RPMI7951 (cell line): Measurements from ENCODE around the gene ZMAT2. TPM values are rescaled to one million over a fixed set of nuclear protein-coding genes. Genes with fewer than 3 reads are reported as not detected.
A peak's percentile ranks its signal among the peaks of the same experiment; 100 is the strongest.
"Not testable (repeated sequence)": the region's sequence is repeated elsewhere in the genome, so short reads cannot be mapped to it uniquely, and the experiment has no call there.

ENCODE experiments used
- DNase-seq: peaks from one replicate; pipeline ENCODE4 v3.0.0-alpha.2; 2012; ENCODE audit warnings: low read depth
- total RNA-seq: library from RNA; depleted of rRNA; stranded (reverse); fragments of >200 nt; shearing (Covaris generic); gene quantifications from 2 replicates; pipeline ENCODE4 v1.2.3, GENCODE V29; 2014; rRNA removed

ZMAT2 gene
- 44.6 and 45.5 TPM in 2 replicates for total RNA-seq

GRCh38 chr5:140700177-140701144 is at the start of gene ZMAT2:
TSS of gene ZMAT2 (plus strand) at chr5:140700447. CDS start at chr5:140700461, 14 bp downstream.
- DNase-seq, result peak; percentile 97

DNA sequence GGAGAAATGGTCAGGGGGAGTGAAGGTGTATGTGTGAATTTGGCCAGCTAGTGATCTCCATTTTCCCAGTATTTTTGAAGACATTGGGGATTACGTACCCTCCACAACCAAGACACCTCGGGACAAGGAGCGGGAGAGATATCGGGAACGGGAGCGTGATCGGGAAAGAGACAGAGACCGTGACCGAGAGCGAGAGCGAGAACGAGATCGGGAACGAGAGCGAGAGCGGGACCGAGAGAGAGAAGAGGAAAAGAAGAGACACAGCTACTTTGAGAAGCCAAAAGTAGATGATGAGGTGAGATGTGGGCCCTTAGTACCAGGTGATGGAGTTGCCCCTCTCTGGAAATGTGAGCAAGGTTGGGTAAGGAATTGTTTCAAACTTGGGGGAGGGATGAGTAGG is 41.4 kb upstream of the ZMAT2 start:
- no peak for DNase-seq

DNA sequence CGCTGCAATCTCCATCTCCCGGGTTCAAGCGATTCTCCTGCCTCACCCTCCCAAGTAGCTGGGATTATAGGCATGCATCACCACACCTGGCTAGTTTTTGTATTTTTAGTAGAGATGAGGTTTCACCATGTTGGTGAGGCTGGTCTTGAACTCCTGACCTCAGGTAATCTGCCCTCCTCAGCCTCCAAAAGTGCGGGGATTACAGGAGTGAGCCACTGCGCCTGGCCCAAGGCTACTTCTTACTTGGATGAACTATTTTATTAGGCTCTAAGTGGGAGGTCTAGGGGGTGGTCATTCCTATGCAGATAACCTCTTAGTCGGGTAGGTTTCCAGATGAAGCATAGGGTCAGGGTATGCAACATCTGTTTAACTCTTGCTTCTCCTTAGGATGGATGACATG is 39.9 kb upstream of the ZMAT2 start:
- DNase-seq, result not testable (repeated sequence)

- DNase-seq, result no peak
These were observed 36.3 kb upstream of the ZMAT2 start for GRCh38 chr5:140664030-140664358.

- peak; percentile 95 for DNase-seq
These were observed 35.7 kb upstream of the ZMAT2 start, which contains the start of gene WDR55 for GRCh38 chr5:140664359-140665119. TSS of gene WDR55 (plus strand) at chr5:140664904. CDS start at chr5:140664913, 9 bp downstream.

DNA sequence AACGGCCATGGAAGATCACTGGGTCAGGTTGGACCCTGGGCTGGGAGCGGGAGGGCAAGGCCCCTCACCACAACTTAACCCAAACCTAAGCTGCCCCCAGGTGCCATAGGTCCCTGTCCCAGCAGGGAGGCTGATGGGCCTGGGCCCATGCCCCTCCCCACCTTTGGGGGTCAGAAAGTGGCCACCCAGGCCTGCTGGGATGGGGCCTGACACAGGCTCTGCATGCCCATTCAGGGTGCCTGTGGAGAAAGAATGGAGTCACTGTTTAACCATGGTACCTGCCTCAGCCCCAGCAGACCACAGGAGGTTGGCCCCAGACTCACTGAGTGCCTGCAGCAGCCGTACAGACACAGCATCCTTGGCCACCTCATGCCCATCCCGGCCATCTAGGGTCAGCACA is 29.2 kb upstream of the ZMAT2 start:
- DNase-seq, result not testable (repeated sequence)

GRCh38 chr5:140671472-140672125 is 28.6 kb upstream of the ZMAT2 start:
- no peak for DNase-seq

GRCh38 chr5:140672455-140673186 is 27.6 kb upstream of the ZMAT2 start:
- DNase-seq, result no peak

DNA sequence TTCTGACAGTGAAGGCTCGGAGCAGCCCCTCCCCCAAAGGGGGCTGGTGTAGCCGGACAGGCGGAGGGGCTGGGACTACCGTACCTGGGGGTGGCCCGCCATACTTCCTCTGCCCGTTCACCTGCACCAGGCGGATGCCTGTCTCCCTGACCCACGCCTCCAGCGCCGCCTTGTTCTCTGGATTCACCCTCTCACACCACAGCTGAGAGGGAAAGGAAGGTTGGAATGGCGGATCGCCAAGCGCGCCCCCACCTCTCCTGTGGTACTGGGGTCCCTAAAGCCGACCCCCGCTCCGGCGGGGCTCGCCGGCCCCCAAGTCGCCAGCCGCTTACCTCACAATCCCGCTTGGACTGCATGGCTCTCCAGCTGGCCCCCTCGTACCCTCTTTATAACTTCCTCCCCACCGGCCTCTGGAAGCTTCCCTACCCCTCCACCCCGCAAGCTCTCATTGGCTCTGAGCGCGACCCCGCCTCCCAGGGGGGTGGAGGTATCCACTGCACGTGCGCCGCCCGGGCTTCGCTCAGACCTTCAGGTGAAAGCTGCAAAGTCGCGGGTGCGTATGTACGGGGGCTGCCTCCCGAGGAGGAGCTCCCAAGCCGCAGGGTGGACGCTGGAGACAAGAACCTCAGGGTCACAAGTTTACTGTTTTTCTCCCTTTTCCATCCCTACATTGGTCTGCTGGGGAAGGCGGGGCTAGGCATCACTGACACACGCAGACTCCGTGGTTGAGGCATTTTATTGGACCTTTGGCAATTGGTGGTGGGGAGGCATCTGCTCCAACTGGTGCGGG is 26.9 kb upstream of the ZMAT2 start, which contains the start of gene DND1:
Gene DND1, minus strand, starts transcription at position 390 of the 790 bp plus-strand sequence. Its CDS starts 34 bp downstream, at position 356.
- no peak for DNase-seq

GRCh38 chr5:140674211-140674610 is 26.0 kb upstream of the ZMAT2 start:
- DNase-seq, result no peak

DNA sequence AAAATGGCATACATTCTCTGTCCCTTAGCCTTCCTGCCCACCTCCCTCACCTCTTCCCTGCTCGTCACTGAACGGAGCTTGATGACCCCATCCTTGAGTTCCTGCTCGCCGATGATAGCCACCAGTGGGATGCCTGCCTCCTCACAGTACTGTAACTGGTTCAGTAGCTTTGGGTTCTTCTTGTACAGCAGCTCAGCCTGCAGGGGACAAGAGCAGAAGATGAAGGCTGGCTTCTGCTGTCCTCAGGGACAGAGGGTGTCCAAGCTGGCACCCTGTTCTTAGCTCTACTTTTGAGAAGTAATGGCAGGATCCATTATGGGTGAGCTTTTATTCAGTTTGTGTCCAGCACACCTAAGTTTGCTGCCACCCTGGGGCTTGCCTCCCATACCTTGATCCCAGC is 25.6 kb upstream of the ZMAT2 start:
- DNase-seq, result no peak

GRCh38 chr5:140677947-140678346 is 22.3 kb upstream of the ZMAT2 start:
- no peak for DNase-seq

GRCh38 chr5:140678993-140679392 is 21.3 kb upstream of the ZMAT2 start:
- no peak for DNase-seq

- DNase-seq, result peak; percentile 8
These were observed 9.8 kb upstream of the ZMAT2 start for GRCh38 chr5:140690376-140690932.

GRCh38 chr5:140690941-140691924 is 9.0 kb upstream of the ZMAT2 start, which contains the start of the genes HARS1 and HARS2:
TSS of gene HARS1 (minus strand) at chr5:140691370. CDS start at chr5:140691304, 66 bp downstream.
TSS of gene HARS2 (plus strand) at chr5:140691455. CDS start at chr5:140691649, 194 bp downstream.
- DNase-seq, result peak; percentile 94

- no peak for DNase-seq
These were observed 6.0 kb upstream of the ZMAT2 start for GRCh38 chr5:140694276-140694675.

DNA sequence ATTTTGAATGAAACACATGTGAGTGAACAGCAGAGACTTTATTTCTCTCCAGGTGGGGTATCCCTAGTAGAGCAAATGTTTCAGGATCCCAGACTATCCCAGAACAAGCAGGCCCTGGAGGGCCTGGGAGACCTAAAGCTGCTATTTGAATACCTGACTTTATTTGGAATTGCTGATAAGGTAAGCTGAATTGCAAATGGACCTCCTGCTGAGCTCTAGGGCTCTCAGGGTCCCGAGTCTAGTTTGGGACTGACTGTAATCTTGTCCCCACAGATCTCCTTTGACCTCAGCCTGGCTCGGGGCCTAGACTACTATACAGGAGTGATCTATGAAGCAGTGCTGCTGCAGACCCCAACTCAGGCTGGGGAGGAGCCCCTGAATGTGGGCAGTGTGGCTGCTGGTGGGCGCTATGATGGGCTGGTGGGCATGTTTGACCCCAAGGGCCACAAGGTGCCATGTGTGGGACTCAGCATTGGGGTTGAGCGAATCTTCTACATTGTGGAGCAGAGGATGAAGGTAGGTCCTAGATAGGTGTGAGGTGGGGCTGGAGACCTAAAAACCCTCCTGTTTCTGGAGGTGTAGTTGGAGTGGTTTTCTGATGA is 3.3 kb upstream of the ZMAT2 start:
- no peak for DNase-seq

DNA sequence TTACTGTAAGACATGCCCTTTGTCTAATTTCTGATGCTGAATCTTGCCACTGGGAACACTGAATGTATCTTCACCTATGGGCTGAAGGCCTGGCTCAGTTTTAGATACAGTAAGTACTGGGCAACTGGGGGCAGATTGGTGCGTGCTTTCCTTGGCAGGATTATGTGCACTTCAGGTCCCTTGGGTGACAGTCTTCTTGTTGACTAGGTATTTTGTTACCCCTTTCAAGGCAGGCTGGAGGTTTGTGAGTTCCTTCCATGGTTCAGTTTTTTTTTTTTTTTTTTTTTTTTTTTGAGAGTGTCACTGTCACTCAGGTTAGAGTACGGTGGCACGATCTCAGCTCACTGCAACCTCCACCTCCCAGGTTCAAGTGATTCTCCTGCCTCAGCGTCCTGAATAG is 7.6 kb downstream of the ZMAT2 start:
- DNase-seq, result no peak
